Esophagus muscularis mucosa (tissue), 4 donors: ENCODE data around the gene GALE.
"Not testable (repeated sequence)": the region's sequence is repeated elsewhere in the genome, so short reads cannot be mapped to it uniquely, and the experiment has no call there.

Experiments used
- EP300 ChIP-seq: sonication (generic); formaldehyde crosslinking; IDR thresholded peaks from one replicate; pipeline ENCODE4 v1.6.1; 2017; ENCODE audit warnings: antibody characterized with exemption
- POLR2A ChIP-seq: fragments of 450-650 bp; IDR thresholded peaks from one replicate; pipeline ENCODE4 v1.6.1; 2017; ENCODE audit warnings: antibody characterized with exemption, moderate library complexity, mild to moderate bottlenecking, low read depth
- POLR2AphosphoS5 ChIP-seq, 2 donors: sonication (generic); formaldehyde crosslinking; IDR thresholded peaks; one replicate each; pipeline ENCODE4 v1.6.1; 2017; ENCODE audit warnings: antibody characterized with exemption in 2 of 2
- TF ChIP-seq, protein P1 (sequence below), 3 experiments: fragments of 200-600 bp in 2 of 3; fragments of 450-650 bp in 1 of 3; sonication (generic) in 2 of 3; IDR thresholded peaks; one replicate each; pipeline ENCODE4 v1.5.1; 2017 to 2019; ENCODE audit warnings: antibody characterized with exemption in 3 of 3, mild to moderate bottlenecking in 2 of 3, moderate library complexity in 1 of 3

DNA sequence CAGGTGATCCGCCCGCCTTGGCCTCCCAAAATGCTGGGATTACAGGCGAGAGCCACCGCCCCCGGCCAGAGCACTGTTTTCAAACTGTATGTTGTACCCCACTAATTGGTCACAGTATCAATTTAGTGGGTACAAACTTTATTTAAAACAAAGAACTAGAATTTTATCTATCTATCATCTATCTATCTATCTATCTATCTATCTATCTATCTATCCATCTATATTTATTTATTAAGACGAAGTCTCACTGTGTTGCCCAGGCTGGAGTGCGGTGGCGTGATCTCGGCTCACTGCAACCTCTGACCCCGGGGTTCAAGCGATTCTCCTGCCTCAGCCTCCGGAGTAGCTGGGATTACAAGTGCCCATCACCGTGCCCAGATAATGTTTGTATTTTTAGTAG lies 26.0 kb upstream of the GALE start:
- TF ChIP-seq POLR2A; POLR2AphosphoS5 (IDR thresholded peaks at IDR 0.05); EP300: not testable (repeated sequence)
- TF ChIP-seq, protein P1, sequence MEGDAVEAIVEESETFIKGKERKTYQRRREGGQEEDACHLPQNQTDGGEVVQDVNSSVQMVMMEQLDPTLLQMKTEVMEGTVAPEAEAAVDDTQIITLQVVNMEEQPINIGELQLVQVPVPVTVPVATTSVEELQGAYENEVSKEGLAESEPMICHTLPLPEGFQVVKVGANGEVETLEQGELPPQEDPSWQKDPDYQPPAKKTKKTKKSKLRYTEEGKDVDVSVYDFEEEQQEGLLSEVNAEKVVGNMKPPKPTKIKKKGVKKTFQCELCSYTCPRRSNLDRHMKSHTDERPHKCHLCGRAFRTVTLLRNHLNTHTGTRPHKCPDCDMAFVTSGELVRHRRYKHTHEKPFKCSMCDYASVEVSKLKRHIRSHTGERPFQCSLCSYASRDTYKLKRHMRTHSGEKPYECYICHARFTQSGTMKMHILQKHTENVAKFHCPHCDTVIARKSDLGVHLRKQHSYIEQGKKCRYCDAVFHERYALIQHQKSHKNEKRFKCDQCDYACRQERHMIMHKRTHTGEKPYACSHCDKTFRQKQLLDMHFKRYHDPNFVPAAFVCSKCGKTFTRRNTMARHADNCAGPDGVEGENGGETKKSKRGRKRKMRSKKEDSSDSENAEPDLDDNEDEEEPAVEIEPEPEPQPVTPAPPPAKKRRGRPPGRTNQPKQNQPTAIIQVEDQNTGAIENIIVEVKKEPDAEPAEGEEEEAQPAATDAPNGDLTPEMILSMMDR (IDR thresholded peaks at IDR 0.05) = not testable (repeated sequence)
